Epithelial cell of esophagus (primary cell): ENCODE data around the gene PLXND1.
A peak's percentile ranks its signal among the peaks of the same experiment; 100 is the strongest.

ENCODE experiments used
- DNase-seq: peaks from one replicate; pipeline ENCODE4 v3.0.0; 2010; ENCODE audit warnings: low read depth
- H3K4me3 ChIP-seq: 2 replicates; pipeline ENCODE4 v1.5.1; 2011; ENCODE audit warnings: mild to moderate bottlenecking, low read length, control low read depth
- CTCF ChIP-seq: IDR thresholded peaks from 2 replicates; pipeline ENCODE4 v1.5.1; 2011; ENCODE audit warnings: low read depth, mild to moderate bottlenecking, low read length, control low read depth, inconsistent platforms; ENCODE audit not compliant: insufficient read depth; ENCODE audit errors: missing control alignments

The PLXND1 gene

DNA sequence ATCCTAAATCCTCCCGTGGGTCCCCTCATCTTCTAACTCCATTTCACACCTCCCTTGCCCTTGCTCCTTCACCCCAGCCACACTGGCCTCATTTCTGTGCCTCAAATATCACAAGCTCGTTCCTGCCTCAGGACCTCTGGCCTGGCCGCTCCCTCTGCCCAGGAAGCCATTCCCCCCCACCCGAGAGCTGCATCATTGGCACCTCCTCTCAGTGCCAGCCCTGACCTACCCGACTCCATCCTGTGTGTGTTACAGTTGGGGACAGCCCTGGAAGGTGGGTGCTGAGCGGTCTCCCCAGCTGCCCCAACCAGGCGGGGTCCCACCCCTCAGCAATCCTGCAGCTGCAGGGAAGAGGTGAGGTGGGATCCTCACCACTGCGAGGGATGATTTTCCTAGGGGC, 14.5 kb downstream of the PLXND1 start:
- H3K4me3 ChIP-seq = no peak overlapping the region
- no peak for DNase-seq
- TF ChIP-seq CTCF = no peak

- no peak for TF ChIP-seq CTCF
- no peak for DNase-seq
- no peak overlapping the region for H3K4me3 ChIP-seq
Measured at GRCh38 chr3:129590215-129590614, 16.3 kb downstream of the PLXND1 start.

DNA sequence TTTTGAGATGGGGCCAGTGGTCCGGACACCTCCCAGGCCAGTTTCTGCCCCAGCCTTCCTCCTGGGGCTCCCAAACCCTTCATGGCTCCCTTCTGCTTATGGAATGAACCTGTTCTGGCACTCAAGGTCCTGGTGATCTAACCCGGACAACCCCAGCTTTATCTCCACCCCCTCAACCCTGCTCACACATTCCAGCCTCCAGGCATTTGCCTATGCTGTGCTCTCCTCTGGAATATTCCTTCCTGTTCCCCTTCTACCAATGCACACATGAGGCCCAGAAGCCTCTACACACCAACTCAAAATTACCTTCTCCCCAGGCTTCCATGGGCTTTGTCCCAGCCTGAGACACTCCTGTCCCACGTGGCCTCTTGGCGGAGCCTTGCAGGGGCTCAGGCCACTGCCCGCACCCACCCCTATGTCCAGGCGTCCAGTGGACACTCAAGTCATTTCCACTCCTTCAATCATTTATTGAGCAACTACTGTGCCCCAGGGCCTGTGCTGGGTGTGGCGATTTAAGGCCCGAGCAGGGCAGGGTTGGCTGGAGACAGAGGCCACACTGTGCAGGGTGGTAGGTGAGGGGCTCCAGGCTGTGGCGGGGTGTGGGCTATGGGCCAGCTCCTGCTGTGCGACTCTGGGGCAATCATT, 18.8 kb downstream of the PLXND1 start:
- H3K4me3 ChIP-seq = no peak overlapping the region
- peak; percentile 9 for DNase-seq
- no peak for TF ChIP-seq CTCF

DNA sequence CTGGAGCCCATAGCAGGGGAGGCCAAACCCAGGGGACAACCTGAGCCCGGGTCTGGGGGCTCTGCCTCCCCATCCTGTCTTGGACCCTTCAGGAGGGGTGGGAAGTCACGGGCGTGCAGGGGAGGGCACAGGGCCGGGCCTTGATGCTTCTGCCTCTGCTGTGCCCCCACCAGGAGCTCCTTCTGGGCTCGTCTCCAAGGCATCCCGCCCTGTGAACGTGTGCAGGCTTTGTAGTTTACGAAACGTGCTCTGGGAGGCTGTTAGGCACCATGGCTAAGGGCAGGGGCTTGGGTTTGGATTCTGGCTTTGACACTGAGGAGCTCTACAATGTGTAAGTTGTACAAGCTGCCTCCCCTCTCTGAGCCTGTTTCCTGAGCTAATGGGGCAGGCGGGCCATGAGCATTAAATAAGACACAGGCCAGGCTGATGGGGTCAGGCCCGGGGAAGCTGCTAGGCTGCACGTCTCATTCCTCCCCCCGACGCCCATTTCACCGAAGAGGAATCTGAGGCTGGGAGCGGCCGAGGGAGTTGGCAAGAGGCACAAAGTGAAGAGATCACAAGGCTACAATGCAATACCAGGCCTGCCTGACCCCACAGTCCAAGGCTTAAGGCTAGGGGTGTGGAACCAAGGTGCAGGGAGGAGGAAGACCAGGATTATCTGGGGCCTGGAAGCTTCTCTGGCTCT, 19.6 kb downstream of the PLXND1 start:
- TF ChIP-seq CTCF = no peak
- peak; percentile 44 for DNase-seq
- H3K4me3 ChIP-seq = no peak overlapping the region

GRCh38 chr3:129585949-129586657, 20.4 kb downstream of the PLXND1 start:
- H3K4me3 ChIP-seq = no peak overlapping the region
- no peak for DNase-seq
- no peak for TF ChIP-seq CTCF

DNA sequence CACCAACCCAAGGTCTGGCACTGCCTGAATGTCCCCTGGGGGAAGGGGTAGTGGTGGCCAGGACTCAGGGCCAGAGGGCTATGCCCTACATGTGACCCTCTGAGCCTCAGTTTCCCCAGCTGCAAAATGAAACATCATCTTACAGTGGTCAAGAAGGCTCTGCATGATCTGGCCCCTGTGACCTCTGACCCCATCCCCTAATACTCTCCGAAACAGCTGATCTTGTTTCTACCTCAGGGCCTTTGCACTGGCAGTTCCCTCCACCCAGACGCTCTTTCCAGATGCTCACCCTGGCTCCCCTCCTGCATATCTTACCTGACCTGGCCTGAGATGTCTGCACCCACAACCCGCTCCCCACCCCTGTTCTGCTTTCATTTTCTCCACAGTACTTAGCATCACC, 21.8 kb downstream of the PLXND1 start:
- DNase-seq = no peak
- no peak overlapping the region for H3K4me3 ChIP-seq
- TF ChIP-seq CTCF = no peak
